HG03378 (cell line): Measurements from ENCODE around the gene MAPK1.
"Not testable (repeated sequence)": the region's sequence is repeated elsewhere in the genome, so short reads cannot be mapped to it uniquely, and the experiment has no call there.

Source experiments
- ATAC-seq: cut with Tn5 transposase; IDR thresholded peaks from one replicate; pipeline ENCODE4 v1.9.1; 2021; ENCODE audit warnings: mild to moderate bottlenecking, moderate library complexity; ENCODE audit not compliant: unreplicated experiment

Gene MAPK1

DNA sequence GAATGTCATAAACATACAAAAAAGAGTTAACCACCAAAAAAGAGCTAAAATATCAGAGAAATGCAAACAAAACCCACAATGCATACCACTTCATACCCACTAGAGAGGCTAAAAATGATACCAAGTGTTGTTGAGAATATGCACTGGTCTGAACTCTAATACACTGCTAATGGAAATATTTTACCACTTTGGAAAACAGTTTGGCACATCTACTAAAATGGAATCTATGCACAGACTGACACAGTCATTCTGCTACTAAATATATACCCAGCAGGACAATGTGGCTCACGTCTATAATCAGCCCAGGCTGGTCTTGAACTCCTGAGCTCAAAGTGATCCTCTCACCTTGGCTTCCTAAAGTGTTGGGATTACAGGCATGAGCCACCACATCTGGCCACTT, 18.0 kb downstream of the MAPK1 start:
- ATAC-seq: no peak

DNA sequence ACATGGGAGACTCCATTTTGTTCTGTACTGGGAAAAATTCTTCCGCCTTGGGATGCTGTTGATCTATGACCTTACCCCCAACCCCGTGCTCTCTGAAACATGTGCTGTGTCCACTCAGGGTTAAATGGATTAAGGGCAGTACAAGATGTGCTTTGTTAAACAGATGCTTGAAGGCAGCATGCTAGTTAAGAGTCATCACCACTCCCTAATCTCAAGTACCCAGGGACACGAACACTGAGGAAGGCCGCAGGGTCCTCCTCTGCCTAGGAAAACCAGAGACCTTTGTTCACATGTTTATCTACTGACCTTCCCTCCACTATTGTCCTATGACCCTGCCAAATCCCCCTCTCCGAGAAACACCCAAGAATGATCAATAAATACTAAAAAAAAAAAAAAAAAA, 19.4 kb downstream of the MAPK1 start:
- ATAC-seq: not testable (repeated sequence)

DNA sequence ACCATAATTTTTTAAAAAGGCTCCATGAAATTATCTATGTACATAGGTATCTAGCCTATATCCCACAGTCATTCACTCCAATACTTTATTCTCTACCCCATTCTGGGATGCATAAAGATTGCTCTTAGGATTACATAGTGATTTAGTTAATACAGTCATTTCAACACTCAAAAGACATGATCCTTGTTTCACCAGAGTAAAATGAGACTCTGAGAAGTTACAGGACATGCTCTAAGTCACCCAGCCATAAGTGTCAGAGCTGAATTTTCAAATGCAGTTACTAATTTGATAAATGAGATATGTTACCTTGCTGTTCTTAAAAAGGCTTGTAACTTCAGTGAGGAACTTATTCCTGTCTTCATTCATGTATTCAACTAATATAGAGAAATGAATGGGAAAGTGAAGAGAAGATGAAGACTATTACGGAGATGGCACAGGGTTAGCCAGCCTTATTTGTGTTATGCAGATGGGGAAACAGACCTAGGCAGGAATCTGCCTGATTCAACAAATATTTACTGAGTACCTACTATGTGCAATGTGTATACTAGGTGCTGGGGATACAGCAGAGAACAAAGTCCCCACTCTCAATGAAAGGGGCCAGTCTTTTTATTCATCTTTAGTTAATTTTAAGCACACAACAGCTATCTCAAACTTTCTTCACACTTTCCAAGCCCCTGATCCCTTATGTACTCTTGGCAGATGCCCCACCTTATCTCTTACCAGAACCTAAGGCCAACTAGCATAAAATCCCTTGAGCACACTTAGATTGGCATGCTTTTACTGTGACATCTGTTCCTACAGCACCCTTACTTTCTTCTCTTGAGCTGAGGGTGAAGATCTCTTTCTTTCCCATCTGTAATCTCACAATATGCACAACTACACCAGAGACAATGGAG, 21.6 kb downstream of the MAPK1 start:
- ATAC-seq: no peak

DNA sequence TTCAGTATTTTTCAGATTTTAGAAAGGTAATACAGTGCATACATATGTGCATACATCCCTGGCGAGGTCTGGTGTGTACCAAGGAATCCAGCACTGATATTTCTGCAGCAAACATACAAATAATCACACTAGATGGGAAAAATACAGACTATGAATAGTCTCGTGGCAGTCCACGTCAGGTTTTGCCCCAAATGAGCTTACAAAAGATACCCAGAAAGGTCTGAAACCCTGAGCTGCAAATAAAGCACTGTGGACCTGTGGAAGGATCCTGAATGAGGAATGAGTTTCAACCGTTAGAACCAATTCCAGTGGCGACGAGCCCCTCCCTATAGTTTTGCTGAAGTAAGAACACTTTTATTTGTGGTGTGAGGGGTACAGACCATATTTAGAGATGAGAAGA, 24.5 kb downstream of the MAPK1 start:
- ATAC-seq: no peak

DNA sequence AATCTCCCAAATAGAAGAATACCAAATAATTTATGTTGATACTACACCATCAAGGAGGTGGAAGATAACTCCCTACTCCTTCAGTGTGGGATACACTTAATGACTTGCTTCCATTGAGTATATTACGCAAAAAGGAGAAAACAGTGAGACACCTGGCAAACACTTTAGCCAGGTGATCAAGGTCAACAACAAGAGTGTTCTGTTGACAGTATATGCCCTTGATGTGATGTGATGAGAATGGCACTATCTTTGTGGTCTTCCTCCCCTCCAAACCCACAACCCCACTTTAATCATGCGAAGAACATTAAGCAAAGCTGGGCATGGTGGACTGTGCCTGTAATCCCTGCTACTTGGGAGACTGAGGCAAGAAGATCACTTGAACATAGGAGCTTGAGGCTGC, 26.0 kb downstream of the MAPK1 start:
- no peak for ATAC-seq

DNA sequence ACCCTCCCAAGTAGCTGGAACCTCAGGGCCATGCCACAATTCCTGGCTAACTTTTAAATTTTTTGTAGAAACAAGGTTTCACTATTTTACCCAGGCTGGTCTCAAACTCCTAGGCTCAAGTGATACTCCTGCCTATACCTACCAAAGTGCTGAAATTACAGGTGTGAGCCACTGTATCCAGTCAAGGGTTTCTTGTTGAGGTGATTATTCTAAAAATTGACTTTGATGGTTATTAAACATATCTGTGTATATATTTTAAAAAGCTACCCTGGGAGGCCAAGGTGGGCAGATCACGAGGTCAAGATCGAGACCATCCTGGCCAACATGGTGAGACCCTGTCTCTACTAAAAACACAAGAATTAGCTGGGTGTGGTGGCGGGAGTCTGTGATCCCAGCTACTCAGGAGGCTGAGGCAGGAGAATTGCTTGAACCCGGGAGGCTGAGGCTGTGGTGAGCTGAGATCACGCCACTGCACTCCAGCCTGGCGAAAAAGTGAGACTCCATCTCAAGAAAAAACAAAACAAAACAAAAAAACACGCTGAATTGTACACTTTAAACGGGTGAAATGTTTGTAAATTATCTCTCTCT, 27.1 kb downstream of the MAPK1 start:
- no peak for ATAC-seq

DNA sequence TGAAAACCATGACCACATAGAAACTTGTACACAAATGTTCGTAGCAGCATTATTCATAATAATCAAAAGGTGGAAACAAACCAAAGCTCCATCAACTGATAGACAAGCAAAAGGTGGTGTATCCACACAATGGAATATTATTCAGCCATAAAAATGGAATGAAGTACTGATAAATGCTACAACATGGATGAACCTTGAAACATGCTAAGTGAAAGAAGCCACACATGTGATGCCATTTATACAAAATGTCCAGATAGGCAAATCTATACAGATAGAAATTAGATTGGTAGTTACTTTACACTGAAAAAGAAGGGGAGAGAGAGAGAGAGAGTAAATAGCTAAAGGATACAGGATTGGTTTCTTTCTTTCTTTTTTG, 27.7 kb downstream of the MAPK1 start:
- ATAC-seq: no peak

DNA sequence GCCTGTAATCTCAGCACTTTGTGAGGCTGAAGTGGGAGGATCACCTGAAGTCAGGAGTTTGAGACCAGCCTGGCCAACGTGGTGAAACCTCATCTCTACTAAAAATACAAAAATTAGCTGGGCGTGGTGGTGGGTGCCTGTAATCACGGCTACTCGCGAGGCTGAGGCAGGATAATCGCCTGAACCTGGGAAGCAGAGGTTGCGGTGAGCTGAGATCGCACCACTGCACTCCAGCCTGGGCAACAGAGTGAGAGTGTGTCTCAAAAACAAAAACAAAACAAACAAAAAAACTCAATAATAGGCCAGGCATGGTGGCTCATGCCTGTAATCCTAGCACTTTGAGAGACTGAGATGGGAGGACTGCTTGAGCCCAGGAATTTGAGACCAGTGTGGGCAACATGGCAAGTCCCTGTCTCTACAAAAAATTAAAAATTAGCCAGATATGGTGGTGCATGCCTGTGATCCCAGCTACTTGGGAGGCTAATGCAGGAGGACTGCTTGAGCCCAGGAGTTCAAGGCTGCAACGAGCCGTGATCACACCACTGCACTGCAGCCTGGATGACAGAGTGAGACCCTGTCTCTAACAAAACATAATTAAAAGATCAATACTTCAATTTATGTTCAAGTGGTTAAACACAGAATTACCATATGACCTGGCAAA, 28.2 kb downstream of the MAPK1 start:
- not testable (repeated sequence) for ATAC-seq

DNA sequence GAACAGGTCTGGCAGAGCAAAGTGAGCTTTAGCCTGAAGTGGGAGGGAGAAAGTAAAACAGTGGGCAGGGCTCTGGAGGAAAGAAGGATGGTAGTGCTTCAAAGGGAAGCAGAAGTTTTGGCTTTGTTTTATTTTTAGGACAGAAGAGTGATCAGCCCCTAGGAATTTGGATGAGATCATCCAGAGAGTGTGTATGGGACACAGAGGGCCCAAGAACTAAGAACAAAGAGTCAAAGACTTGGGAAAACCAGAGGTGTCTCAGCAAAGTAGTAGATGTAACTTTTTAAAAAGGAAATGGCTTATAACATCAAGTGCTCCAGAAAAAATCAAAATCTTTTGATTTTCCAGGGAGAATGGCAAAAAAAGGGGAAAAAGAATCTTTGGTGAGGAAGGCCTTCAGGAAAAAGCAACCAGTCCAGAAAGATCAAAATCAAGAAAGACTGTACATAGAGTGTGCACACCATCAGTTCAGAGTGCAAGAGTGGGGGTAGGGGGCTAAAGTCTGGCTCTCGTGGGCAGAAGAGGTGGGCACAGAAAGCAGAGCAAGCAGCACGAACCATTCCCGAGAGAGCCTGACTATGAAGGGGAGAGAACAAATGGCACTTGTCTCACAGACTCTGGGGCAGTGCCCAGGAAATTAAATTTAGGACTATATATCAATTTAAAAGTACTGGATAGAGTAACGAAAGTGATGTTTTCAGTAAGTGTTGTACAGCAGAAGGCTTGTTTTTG, 30.0 kb downstream of the MAPK1 start:
- ATAC-seq: no peak

DNA sequence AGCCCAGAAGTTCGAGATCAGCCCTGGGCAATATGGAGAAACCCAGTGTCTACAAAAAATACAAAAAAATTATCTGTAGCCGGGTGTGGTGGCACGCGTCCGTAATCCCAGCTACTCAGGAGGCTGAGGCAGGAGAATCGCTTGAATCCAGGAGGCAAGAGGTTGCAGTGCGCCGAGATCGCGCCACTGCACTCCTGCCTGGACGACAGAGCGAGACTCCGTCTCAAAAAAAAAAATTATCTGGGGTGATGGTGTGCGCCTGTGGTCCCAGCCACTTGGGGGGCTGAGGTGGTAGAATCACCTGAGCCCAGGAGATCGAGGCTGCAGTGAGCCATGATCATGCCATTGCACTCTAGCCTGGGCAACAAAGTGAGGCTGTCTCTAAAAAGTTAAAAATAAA, 31.0 kb downstream of the MAPK1 start:
- not testable (repeated sequence) for ATAC-seq

DNA sequence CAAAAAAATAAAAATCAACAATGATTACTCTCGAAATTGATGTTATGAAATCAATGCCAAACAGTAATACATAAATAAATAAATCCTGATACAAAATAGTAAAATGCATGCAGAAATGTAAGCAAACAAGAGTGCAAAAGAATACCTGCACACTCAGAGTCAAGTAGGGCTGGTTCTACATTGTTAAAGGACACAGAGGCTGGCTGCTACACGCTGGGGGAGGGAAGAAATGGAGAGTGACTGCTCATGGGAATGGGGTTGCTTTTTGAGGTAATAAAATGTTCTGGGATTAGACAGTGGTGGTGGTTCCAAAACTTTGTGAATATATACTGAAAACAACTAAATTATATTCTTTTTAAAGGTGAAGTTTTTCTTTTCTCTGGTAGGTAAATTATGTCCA, 32.1 kb downstream of the MAPK1 start:
- ATAC-seq: no peak

DNA sequence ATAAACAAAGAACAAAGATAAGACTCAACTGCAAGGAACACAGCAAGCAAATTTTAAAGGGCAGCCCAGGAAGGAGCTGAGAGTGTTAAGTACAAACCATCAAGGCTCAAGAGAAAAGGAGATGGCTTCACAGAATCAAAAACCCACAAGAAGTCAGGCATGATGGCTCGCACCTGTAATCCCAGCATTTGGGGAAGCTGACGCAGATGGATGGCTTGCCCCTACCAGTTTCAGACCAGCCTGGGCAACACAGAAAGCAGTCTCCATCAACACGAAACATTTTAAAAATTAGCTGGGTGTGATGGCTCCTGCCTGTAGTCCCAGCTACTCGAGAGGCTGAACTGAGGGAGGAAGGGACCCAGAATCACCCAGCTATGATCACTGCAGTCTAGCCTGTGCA, 32.6 kb downstream of the MAPK1 start:
- no peak for ATAC-seq

DNA sequence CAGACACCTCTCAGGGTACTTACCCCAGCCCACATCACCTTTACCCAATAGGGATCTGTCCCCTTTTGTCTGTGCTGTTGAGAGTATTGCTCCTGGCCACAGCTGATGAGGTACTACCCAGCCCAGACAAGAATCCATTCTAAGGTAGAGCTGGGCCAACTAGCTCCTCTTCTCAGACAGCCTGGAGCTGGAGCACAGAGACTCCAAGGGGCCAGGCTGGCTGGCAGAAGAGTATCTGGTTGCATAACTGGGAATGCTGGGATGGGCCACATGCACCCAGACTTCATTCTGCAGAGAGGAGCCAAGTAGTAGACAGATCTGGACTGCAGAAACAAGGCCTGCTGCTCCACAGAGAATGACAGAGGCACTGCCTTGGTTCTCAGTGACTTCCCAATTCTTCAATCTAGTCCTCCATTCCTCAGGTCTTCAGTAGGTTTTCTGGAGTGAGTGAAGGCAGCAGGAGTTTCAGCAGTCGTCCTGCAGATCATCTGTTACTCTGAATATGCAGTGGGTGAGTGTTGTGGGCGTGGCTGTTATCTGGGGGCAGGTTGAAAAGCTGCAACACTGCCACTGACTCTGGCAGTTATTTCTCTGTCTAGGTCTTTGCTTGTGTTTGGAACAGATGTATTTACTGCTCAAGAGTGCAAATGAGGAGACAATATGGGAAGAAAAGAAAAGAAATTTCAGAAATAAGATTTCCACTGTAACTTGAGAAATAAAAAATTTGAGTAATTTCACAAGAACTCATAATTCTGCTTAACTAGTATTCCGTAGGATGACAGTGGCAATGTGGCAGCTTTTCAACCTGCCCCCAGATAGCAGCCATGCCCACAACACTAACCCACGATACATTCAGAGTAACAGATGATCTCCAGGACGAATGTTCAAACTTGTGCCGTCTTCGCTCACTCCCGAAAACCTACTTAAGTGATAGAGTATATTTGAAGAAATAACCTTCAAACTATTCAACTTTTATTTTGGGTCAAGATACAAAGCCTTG, 34.9 kb downstream of the MAPK1 start:
- ATAC-seq: no peak

DNA sequence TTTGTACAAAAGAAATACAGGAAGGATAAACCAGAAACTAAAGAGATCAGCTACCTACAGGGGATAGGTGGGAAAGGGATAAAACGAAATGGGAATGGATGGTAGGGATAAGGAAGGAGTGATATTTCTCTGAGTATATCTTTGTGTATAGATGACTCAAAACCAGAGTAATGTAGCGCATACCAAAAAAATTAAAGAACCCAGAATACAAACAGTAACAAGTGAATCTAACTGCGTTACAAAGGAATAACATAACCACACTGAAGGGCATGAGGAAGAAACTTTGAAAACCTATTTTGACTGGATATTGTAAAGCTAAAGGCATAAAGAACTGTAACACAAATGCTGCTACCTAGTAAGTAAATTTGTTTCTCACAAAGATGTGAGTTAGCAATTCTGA, 37.9 kb downstream of the MAPK1 start:
- no peak for ATAC-seq

DNA sequence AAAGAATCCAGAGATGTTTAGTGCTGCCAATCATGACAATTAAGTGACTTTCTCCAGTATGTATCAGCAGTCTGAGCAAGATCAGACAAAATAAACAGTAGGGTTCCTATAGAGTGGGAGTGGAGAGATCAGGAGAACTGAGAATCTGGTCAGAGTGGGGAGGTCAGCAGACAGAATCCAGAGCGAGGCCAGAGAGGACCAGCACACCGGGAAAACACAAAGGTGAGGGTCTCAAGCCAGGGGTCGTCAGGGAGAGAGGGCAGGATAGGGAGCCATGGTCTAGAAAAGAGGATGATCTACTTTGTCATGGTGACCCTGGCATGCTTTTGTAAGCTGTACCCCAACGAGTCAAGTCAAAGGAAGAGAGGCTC, 39.2 kb downstream of the MAPK1 start:
- ATAC-seq: no peak

DNA sequence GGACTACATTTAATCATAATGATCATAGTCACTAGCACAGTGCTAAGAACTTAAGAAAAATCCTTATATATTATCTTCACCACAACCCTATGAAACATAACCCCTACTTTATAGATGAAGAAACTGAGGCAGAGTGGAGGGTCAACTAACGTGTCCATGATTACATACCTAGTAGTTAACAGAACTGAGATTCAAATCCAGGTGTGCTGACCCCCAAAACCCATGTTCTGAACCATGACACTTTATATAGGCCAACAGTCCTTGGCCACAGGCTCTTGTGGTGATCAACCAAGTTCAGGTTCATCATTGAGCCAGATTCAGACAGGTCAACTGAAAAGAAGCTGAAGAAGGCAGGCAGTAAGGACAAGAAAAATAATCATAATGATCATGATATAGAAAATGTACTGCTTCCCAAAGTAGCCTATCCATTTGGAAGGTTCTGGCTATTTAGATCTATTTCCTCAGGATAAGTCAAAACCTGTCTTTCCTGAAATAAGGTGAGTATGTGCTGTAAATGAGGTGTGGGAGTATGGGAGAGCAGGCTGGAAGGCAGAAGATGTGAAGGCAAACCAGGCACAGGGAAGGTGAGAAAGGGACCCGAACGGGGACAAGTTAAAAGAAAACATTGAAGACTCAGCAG, 39.7 kb downstream of the MAPK1 start:
- no peak for ATAC-seq

DNA sequence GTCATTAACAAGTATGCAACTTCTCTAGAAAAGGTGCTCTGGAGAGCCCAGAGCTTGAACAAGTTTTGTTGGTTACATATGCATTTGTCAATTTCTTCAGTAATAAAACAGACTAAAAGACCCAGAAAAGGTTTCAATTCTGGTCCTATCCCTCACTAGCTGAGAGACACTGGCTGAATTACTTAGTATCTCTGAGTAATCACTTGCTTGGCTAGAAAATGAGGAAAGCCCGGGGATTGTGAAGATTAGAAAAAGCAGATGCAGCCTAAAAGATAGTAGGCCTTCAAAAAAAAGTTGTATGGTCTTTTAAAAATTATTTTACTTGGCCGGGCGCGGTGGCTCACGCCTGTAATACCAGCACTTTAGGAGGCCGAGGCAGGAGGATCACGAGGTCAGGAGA, 41.2 kb downstream of the MAPK1 start:
- no peak for ATAC-seq

DNA sequence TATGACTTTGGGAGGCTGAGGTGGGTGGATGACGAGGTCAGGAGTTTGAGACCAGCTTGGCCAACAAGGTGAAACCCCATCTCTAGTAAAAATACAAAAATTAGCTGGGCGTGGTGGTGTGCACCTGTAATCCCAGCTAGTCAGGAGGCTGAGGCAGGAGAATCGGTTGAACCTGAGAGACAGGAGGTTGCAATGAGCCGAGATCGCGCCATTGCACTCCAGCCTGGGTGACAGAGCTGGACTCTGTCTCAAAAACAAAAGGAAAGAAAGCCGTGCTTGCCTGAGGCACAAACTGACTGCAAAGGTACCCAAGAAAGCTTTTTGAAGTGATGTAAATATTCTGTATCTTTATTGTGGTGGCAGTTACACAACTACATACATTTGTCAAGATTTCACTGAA, 42.5 kb downstream of the MAPK1 start:
- ATAC-seq: not testable (repeated sequence)

DNA sequence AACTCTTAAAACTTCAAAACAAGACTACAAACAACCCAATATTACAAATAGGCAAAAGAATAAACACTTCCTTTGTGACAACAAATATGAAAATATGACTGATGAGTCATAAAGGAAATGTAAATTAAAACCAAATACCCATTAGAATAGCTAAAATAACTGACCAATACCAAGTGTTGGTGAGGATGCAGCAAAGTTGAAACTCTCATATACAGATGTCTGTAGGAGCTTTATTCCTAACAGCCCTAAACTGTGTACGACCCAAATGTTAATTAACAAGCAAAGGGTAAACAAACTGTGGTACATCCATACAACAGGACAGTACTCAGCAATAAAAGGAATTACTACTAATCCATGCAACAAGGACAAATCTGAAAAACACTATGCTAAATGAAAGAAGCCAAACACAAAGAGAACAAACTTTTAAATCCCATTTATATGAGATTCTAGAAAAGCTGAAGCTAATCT, 43.0 kb downstream of the MAPK1 start:
- ATAC-seq: no peak
